ENCODE data around the gene LRRC9.

LRRC9 gene

GRCh38 chr14:59919570-59920377 is at the start of gene LRRC9:
Gene LRRC9, plus strand, starts transcription at chr14:59920144.
- no peaks in the 10 kb centered on the region for H3K4me1 Mint-ChIP-seq
- H3K4me3 Mint-ChIP-seq = peak within 1 kb of the TSS; percentile 53
- H3K27ac Mint-ChIP-seq (ENCODE audit: low read depth) = no peak within 1 kb of the TSS
- no peaks in the 10 kb centered on the region for H3K36me3 Mint-ChIP-seq (ENCODE audit: insufficient read depth)
- peaks cover 45% of the 10 kb centered on the region for H3K27me3 Mint-ChIP-seq
- ATAC-seq (replicated peaks; ENCODE audit: extremely low read depth, poor library complexity, severe bottlenecking) (no peak), DNase-seq (ENCODE audit: low spot score in 2 of 2) (no peak)
- H3K9me3 Mint-ChIP-seq = no peaks in the 10 kb centered on the region

GRCh38 chr14:59870277-59871165 is 49.4 kb upstream of the LRRC9 start, which contains the start of gene RTN1:
Gene RTN1, minus strand, starts transcription at chr14:59870776. Its CDS starts 146 bp downstream, at chr14:59870630.
- Mint-ChIP-seq H3K9me3 (peaks cover 6% of the 10 kb centered on the region), H3K36me3 (ENCODE audit: insufficient read depth) (no peaks in the 10 kb centered on the region), H3K4me3 (peak within 1 kb of the TSS; percentile 77), H3K27me3 (peaks cover 55% of the 10 kb centered on the region), H3K4me1 (peaks cover 6% of the 10 kb centered on the region), H3K27ac (ENCODE audit: low read depth) (no peak within 1 kb of the TSS)
- peak; percentile 14 for ATAC-seq (replicated peaks; ENCODE audit: extremely low read depth, poor library complexity, severe bottlenecking)
- no peak for DNase-seq (ENCODE audit: low spot score in 2 of 2)

GRCh38 chr14:59871166-59871495 is 48.8 kb upstream of the LRRC9 start:
- Mint-ChIP-seq H3K36me3 (ENCODE audit: insufficient read depth) (no peaks in the 10 kb centered on the region), H3K9me3 (peaks cover 6% of the 10 kb centered on the region), H3K4me3 (peak overlapping the region; percentile 77), H3K4me1 (peaks cover 6% of the 10 kb centered on the region), H3K27me3 (peaks cover 50% of the 10 kb centered on the region), H3K27ac (ENCODE audit: low read depth) (no peak overlapping the region)
- ATAC-seq (replicated peaks; ENCODE audit: extremely low read depth, poor library complexity, severe bottlenecking) (no peak), DNase-seq (ENCODE audit: low spot score in 2 of 2) (no peak)

GRCh38 chr14:59882957-59883356 is 37.0 kb upstream of the LRRC9 start:
- Mint-ChIP-seq H3K4me1 (no peaks in the 10 kb centered on the region), H3K36me3 (ENCODE audit: insufficient read depth) (no peaks in the 10 kb centered on the region), H3K4me3 (no peak overlapping the region), H3K9me3 (peaks cover 13% of the 10 kb centered on the region), H3K27ac (ENCODE audit: low read depth) (no peak overlapping the region), H3K27me3 (peaks cover 58% of the 10 kb centered on the region)
- no peak for ATAC-seq (replicated peaks; ENCODE audit: extremely low read depth, poor library complexity, severe bottlenecking)
- DNase-seq (ENCODE audit: low spot score in 2 of 2) = no peak

- H3K27ac Mint-ChIP-seq (ENCODE audit: low read depth) = no peak overlapping the region
- no peaks in the 10 kb centered on the region for H3K9me3 Mint-ChIP-seq
- H3K4me3 Mint-ChIP-seq = no peak overlapping the region
- peaks cover 35% of the 10 kb centered on the region for H3K27me3 Mint-ChIP-seq
- H3K36me3 Mint-ChIP-seq (ENCODE audit: insufficient read depth) = no peaks in the 10 kb centered on the region
- no peaks in the 10 kb centered on the region for H3K4me1 Mint-ChIP-seq
- ATAC-seq (replicated peaks; ENCODE audit: extremely low read depth, poor library complexity, severe bottlenecking) (no peak), DNase-seq (ENCODE audit: low spot score in 2 of 2) (no peak)
Measured at GRCh38 chr14:59890676-59891075, 29.3 kb upstream of the LRRC9 start.

- ATAC-seq (replicated peaks; ENCODE audit: extremely low read depth, poor library complexity, severe bottlenecking) (no peak), DNase-seq (ENCODE audit: low spot score in 2 of 2) (no peak)
- no peak overlapping the region for H3K27ac Mint-ChIP-seq (ENCODE audit: low read depth)
- H3K4me3 Mint-ChIP-seq = no peak overlapping the region
- no peaks in the 10 kb centered on the region for H3K4me1 Mint-ChIP-seq
- H3K27me3 Mint-ChIP-seq = peaks cover 38% of the 10 kb centered on the region
- H3K9me3 Mint-ChIP-seq = no peaks in the 10 kb centered on the region
- H3K36me3 Mint-ChIP-seq (ENCODE audit: insufficient read depth) = no peaks in the 10 kb centered on the region
Measured at GRCh38 chr14:59895721-59896120, 24.2 kb upstream of the LRRC9 start.

- Mint-ChIP-seq H3K4me3 (no peak overlapping the region), H3K9me3 (no peaks in the 10 kb centered on the region), H3K27me3 (peaks cover 43% of the 10 kb centered on the region), H3K4me1 (no peaks in the 10 kb centered on the region), H3K27ac (ENCODE audit: low read depth) (no peak overlapping the region), H3K36me3 (ENCODE audit: insufficient read depth) (no peaks in the 10 kb centered on the region)
- DNase-seq (ENCODE audit: low spot score in 2 of 2) (no peak), ATAC-seq (replicated peaks; ENCODE audit: extremely low read depth, poor library complexity, severe bottlenecking) (no peak)
Measured at GRCh38 chr14:59897757-59898383, 22.1 kb upstream of the LRRC9 start.

GRCh38 chr14:59900556-59900955 is 19.4 kb upstream of the LRRC9 start:
- no peaks in the 10 kb centered on the region for H3K9me3 Mint-ChIP-seq
- H3K4me3 Mint-ChIP-seq = no peak overlapping the region
- DNase-seq (ENCODE audit: low spot score in 2 of 2) = no peak
- no peaks in the 10 kb centered on the region for H3K4me1 Mint-ChIP-seq
- no peaks in the 10 kb centered on the region for H3K36me3 Mint-ChIP-seq (ENCODE audit: insufficient read depth)
- peaks cover 35% of the 10 kb centered on the region for H3K27me3 Mint-ChIP-seq
- H3K27ac Mint-ChIP-seq (ENCODE audit: low read depth) = no peak overlapping the region
- ATAC-seq (replicated peaks; ENCODE audit: extremely low read depth, poor library complexity, severe bottlenecking) = no peak

- Mint-ChIP-seq H3K9me3 (no peaks in the 10 kb centered on the region), H3K4me3 (no peak overlapping the region), H3K4me1 (no peaks in the 10 kb centered on the region), H3K27me3 (peaks cover 21% of the 10 kb centered on the region), H3K27ac (ENCODE audit: low read depth) (no peak overlapping the region), H3K36me3 (ENCODE audit: insufficient read depth) (no peaks in the 10 kb centered on the region)
- DNase-seq (ENCODE audit: low spot score in 2 of 2) (no peak), ATAC-seq (replicated peaks; ENCODE audit: extremely low read depth, poor library complexity, severe bottlenecking) (no peak)
Measured at GRCh38 chr14:59904184-59904583, 15.8 kb upstream of the LRRC9 start.

- H3K36me3 Mint-ChIP-seq (ENCODE audit: insufficient read depth) = no peaks in the 10 kb centered on the region
- no peak for ATAC-seq (replicated peaks; ENCODE audit: extremely low read depth, poor library complexity, severe bottlenecking)
Measured at GRCh38 chr14:59905188-59905587, 14.8 kb upstream of the LRRC9 start.

GRCh38 chr14:59912443-59912842 is 7.5 kb upstream of the LRRC9 start:
- H3K4me3 Mint-ChIP-seq = no peak overlapping the region

More at GRCh38 chr14:59905188-59905587, 14.8 kb upstream of the LRRC9 start:
- Mint-ChIP-seq H3K4me1 (no peaks in the 10 kb centered on the region), H3K27ac (ENCODE audit: low read depth) (no peak overlapping the region), H3K9me3 (no peaks in the 10 kb centered on the region), H3K27me3 (peaks cover 17% of the 10 kb centered on the region), H3K4me3 (no peak overlapping the region)
- no peak for DNase-seq (ENCODE audit: low spot score in 2 of 2)

GRCh38 chr14:59913187-59913586 is 6.8 kb upstream of the LRRC9 start:
- no peak for ATAC-seq (replicated peaks; ENCODE audit: extremely low read depth, poor library complexity, severe bottlenecking)
- peaks cover 37% of the 10 kb centered on the region for H3K27me3 Mint-ChIP-seq
- no peaks in the 10 kb centered on the region for H3K9me3 Mint-ChIP-seq
- no peak overlapping the region for H3K27ac Mint-ChIP-seq (ENCODE audit: low read depth)
- DNase-seq (ENCODE audit: low spot score in 2 of 2) = no peak
- no peaks in the 10 kb centered on the region for H3K36me3 Mint-ChIP-seq (ENCODE audit: insufficient read depth)
- no peaks in the 10 kb centered on the region for H3K4me1 Mint-ChIP-seq
- no peak overlapping the region for H3K4me3 Mint-ChIP-seq

More at GRCh38 chr14:59912443-59912842, 7.5 kb upstream of the LRRC9 start:
- Mint-ChIP-seq H3K4me1 (no peaks in the 10 kb centered on the region), H3K9me3 (no peaks in the 10 kb centered on the region), H3K36me3 (ENCODE audit: insufficient read depth) (no peaks in the 10 kb centered on the region), H3K27me3 (peaks cover 37% of the 10 kb centered on the region), H3K27ac (ENCODE audit: low read depth) (no peak overlapping the region)
- no peak for DNase-seq (ENCODE audit: low spot score in 2 of 2)
- ATAC-seq (replicated peaks; ENCODE audit: extremely low read depth, poor library complexity, severe bottlenecking) = no peak
